ENCODE data around the gene CCDC110.

Gene CCDC110

DNA sequence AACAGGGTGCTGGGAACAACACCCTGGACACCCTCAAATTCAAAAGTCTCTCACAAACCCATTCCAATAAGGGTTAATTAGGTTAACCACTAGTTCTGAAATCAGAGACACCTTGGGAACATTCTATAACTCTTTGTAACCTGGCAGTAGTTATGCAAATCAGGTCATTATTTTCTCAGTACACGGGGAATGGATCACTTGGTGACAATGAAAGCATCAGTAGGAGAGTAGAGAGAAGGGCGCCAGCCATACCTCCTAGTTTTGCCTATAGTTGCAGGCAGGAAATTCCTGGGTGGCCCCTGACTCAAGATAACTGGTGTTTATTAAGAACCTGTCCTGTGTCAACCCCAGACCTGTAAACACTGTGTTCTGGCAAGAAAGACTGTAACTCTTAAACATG lies 2.5 kb downstream of the CCDC110 start:
- TF ChIP-seq ARNTL (CRISPR knock-in tag; IDR thresholded peaks at IDR 0.05; ENCODE audit: borderline replicate concordance, low read depth): no peak
- no peak for TF ChIP-seq BACH2 (CRISPR knock-in tag; IDR thresholded peaks at IDR 0.05; ENCODE audit: borderline replicate concordance)
- no peak for TF ChIP-seq ZC3H10 (CRISPR knock-in tag; IDR thresholded peaks at IDR 0.05)
- no peak for TF ChIP-seq RARB (CRISPR knock-in tag; IDR thresholded peaks at IDR 0.05)
- TF ChIP-seq ISL1 (CRISPR knock-in tag; IDR thresholded peaks at IDR 0.05): no peak
- TF ChIP-seq, protein P1, sequence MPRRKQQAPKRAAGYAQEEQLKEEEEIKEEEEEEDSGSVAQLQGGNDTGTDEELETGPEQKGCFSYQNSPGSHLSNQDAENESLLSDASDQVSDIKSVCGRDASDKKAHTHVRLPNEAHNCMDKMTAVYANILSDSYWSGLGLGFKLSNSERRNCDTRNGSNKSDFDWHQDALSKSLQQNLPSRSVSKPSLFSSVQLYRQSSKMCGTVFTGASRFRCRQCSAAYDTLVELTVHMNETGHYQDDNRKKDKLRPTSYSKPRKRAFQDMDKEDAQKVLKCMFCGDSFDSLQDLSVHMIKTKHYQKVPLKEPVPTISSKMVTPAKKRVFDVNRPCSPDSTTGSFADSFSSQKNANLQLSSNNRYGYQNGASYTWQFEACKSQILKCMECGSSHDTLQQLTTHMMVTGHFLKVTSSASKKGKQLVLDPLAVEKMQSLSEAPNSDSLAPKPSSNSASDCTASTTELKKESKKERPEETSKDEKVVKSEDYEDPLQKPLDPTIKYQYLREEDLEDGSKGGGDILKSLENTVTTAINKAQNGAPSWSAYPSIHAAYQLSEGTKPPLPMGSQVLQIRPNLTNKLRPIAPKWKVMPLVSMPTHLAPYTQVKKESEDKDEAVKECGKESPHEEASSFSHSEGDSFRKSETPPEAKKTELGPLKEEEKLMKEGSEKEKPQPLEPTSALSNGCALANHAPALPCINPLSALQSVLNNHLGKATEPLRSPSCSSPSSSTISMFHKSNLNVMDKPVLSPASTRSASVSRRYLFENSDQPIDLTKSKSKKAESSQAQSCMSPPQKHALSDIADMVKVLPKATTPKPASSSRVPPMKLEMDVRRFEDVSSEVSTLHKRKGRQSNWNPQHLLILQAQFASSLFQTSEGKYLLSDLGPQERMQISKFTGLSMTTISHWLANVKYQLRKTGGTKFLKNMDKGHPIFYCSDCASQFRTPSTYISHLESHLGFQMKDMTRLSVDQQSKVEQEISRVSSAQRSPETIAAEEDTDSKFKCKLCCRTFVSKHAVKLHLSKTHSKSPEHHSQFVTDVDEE (CRISPR knock-in tag; IDR thresholded peaks at IDR 0.05): no peak
- no peak for TF ChIP-seq TOX (CRISPR knock-in tag; IDR thresholded peaks at IDR 0.05; ENCODE audit: borderline replicate concordance)
- no peak for TF ChIP-seq ZFP30 (CRISPR knock-in tag; IDR thresholded peaks at IDR 0.05)
- no peak for TF ChIP-seq CREB5 (CRISPR knock-in tag; IDR thresholded peaks at IDR 0.05; ENCODE audit: low read depth)
- TF ChIP-seq TCF4 (CRISPR knock-in tag; IDR thresholded peaks at IDR 0.05; ENCODE audit: borderline replicate concordance): no peak
- TF ChIP-seq ZNF8 (CRISPR knock-in tag; IDR thresholded peaks at IDR 0.05): no peak
- TF ChIP-seq, protein P2, sequence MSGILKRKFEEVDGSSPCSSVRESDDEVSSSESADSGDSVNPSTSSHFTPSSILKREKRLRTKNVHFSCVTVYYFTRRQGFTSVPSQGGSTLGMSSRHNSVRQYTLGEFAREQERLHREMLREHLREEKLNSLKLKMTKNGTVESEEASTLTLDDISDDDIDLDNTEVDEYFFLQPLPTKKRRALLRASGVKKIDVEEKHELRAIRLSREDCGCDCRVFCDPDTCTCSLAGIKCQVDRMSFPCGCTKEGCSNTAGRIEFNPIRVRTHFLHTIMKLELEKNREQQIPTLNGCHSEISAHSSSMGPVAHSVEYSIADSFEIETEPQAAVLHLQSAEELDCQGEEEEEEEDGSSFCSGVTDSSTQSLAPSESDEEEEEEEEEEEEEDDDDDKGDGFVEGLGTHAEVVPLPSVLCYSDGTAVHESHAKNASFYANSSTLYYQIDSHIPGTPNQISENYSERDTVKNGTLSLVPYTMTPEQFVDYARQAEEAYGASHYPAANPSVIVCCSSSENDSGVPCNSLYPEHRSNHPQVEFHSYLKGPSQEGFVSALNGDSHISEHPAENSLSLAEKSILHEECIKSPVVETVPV (CRISPR knock-in tag; IDR thresholded peaks at IDR 0.05): no peak
- TF ChIP-seq, protein P3, sequence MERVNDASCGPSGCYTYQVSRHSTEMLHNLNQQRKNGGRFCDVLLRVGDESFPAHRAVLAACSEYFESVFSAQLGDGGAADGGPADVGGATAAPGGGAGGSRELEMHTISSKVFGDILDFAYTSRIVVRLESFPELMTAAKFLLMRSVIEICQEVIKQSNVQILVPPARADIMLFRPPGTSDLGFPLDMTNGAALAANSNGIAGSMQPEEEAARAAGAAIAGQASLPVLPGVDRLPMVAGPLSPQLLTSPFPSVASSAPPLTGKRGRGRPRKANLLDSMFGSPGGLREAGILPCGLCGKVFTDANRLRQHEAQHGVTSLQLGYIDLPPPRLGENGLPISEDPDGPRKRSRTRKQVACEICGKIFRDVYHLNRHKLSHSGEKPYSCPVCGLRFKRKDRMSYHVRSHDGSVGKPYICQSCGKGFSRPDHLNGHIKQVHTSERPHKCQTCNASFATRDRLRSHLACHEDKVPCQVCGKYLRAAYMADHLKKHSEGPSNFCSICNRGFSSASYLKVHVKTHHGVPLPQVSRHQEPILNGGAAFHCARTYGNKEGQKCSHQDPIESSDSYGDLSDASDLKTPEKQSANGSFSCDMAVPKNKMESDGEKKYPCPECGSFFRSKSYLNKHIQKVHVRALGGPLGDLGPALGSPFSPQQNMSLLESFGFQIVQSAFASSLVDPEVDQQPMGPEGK (CRISPR knock-in tag; IDR thresholded peaks at IDR 0.05; ENCODE audit: borderline replicate concordance): no peak
- TF ChIP-seq ZNF70 (CRISPR knock-in tag; IDR thresholded peaks at IDR 0.05): no peak
- TF ChIP-seq POU6F1 (CRISPR knock-in tag; IDR thresholded peaks at IDR 0.05; ENCODE audit: borderline replicate concordance, low read depth): no peak
- TF ChIP-seq PPARA (CRISPR knock-in tag; IDR thresholded peaks at IDR 0.05; ENCODE audit: borderline replicate concordance): no peak
- no peak for TF ChIP-seq CSDC2 (CRISPR knock-in tag; IDR thresholded peaks at IDR 0.05)
- no peak for TF ChIP-seq ZFP3 (CRISPR knock-in tag; IDR thresholded peaks at IDR 0.05)

GRCh38 chr4:185467991-185468390 lies 3.5 kb downstream of the CCDC110 start:
- ATAC-seq: no peak
- TF ChIP-seq GLIS3 (CRISPR knock-in tag; IDR thresholded peaks at IDR 0.05) (no peak), TOX (CRISPR knock-in tag; IDR thresholded peaks at IDR 0.05; ENCODE audit: borderline replicate concordance) (no peak)

More for the DNA sequence above, 2.5 kb downstream of the CCDC110 start:
- ATAC-seq: no peak

DNA sequence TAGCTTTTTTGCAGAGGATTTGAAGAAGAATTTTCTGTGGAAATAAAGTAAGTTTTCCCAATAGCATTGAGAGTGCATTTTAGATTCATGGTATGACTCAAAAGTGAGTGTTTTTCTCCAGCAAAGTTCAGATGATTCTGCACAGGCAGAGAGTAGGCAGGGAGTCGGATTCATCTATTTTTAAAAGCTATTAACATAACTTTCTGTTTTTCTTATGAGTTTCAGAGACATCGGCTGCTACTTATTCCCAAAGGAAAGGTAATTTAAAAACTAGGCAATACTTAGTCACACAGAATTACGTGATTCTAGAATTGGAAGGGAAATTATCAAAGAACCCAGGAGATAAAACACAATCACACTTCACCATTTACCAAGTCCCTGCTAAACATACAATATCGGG lies 4.4 kb downstream of the CCDC110 start:
- ATAC-seq: no peak
- TF ChIP-seq RARB (CRISPR knock-in tag; IDR thresholded peaks at IDR 0.05): no peak
- no peak for TF ChIP-seq POU6F1 (CRISPR knock-in tag; IDR thresholded peaks at IDR 0.05; ENCODE audit: borderline replicate concordance, low read depth)
- TF ChIP-seq PPARA (CRISPR knock-in tag; IDR thresholded peaks at IDR 0.05; ENCODE audit: borderline replicate concordance): no peak
- TF ChIP-seq CSDC2 (CRISPR knock-in tag; IDR thresholded peaks at IDR 0.05): no peak
- TF ChIP-seq ZNF565 (CRISPR knock-in tag; conservative IDR thresholded peaks at IDR 0.05; ENCODE audit: low read depth): no peak
- TF ChIP-seq, protein P1 (CRISPR knock-in tag; IDR thresholded peaks at IDR 0.05): no peak
- TF ChIP-seq CREB5 (CRISPR knock-in tag; IDR thresholded peaks at IDR 0.05; ENCODE audit: low read depth): no peak
- TF ChIP-seq, protein P3 (CRISPR knock-in tag; IDR thresholded peaks at IDR 0.05; ENCODE audit: borderline replicate concordance): no peak
